Measurements from ENCODE around the gene GOLGA3.
A peak's percentile ranks its signal among the peaks of the same experiment; 100 is the strongest.
"Not testable (repeated sequence)": the region's sequence is repeated elsewhere in the genome, so short reads cannot be mapped to it uniquely, and the experiment has no call there.

GOLGA3 gene

GRCh38 chr12:132761032-132761920, 67.4 kb downstream of the GOLGA3 start, which contains the start of gene ANKLE2:
Gene ANKLE2, minus strand, starts transcription at chr12:132761832. Its CDS starts 34 bp downstream, at chr12:132761798.
- Histone ChIP-seq H3K9ac (ENCODE audit: low read length) (peak within 1 kb of the TSS; percentile 85), H3K27ac (ENCODE audit: low read depth, low read length) (peak within 1 kb of the TSS; percentile 92), H3K9me3 (ENCODE audit: control insufficient read depth, insufficient read depth, low read depth, low read length) (no peaks in the 10 kb centered on the region), H3K4me1 (ENCODE audit: control insufficient read depth, insufficient read depth, low read length) (peaks cover 5% of the 10 kb centered on the region), H3K36me3 (ENCODE audit: control insufficient read depth, insufficient read depth, low read length) (peaks cover 17% of the 10 kb centered on the region), H3K4me3 (ENCODE audit: low read depth, low read length) (peak within 1 kb of the TSS; percentile 79), H3K27me3 (ENCODE audit: control insufficient read depth, insufficient read depth, low read length) (no peaks in the 10 kb centered on the region)

GRCh38 chr12:132759359-132759758, 69.3 kb downstream of the GOLGA3 start:
- peaks cover 5% of the 10 kb centered on the region for H3K4me1 ChIP-seq (ENCODE audit: control insufficient read depth, insufficient read depth, low read length)
- no peaks in the 10 kb centered on the region for H3K27me3 ChIP-seq (ENCODE audit: control insufficient read depth, insufficient read depth, low read length)
- no peak overlapping the region for H3K9ac ChIP-seq (ENCODE audit: low read length)
- H3K9me3 ChIP-seq (ENCODE audit: control insufficient read depth, insufficient read depth, low read depth, low read length), result no peaks in the 10 kb centered on the region
- no peak overlapping the region for H3K4me3 ChIP-seq (ENCODE audit: low read depth, low read length)
- H3K36me3 ChIP-seq (ENCODE audit: control insufficient read depth, insufficient read depth, low read length), result peaks cover 25% of the 10 kb centered on the region
- H3K27ac ChIP-seq (ENCODE audit: low read depth, low read length), result no peak overlapping the region

GRCh38 chr12:132758825-132759224, 69.8 kb downstream of the GOLGA3 start:
- H3K4me1 ChIP-seq (ENCODE audit: control insufficient read depth, insufficient read depth, low read length); H3K9ac ChIP-seq (ENCODE audit: low read length); H3K27ac ChIP-seq (ENCODE audit: low read depth, low read length); H3K9me3 ChIP-seq (ENCODE audit: control insufficient read depth, insufficient read depth, low read depth, low read length); H3K4me3 ChIP-seq (ENCODE audit: low read depth, low read length); H3K27me3 ChIP-seq (ENCODE audit: control insufficient read depth, insufficient read depth, low read length): not testable (repeated sequence)
- H3K36me3 ChIP-seq (ENCODE audit: control insufficient read depth, insufficient read depth, low read length), result peaks cover 29% of the 10 kb centered on the region

DNA sequence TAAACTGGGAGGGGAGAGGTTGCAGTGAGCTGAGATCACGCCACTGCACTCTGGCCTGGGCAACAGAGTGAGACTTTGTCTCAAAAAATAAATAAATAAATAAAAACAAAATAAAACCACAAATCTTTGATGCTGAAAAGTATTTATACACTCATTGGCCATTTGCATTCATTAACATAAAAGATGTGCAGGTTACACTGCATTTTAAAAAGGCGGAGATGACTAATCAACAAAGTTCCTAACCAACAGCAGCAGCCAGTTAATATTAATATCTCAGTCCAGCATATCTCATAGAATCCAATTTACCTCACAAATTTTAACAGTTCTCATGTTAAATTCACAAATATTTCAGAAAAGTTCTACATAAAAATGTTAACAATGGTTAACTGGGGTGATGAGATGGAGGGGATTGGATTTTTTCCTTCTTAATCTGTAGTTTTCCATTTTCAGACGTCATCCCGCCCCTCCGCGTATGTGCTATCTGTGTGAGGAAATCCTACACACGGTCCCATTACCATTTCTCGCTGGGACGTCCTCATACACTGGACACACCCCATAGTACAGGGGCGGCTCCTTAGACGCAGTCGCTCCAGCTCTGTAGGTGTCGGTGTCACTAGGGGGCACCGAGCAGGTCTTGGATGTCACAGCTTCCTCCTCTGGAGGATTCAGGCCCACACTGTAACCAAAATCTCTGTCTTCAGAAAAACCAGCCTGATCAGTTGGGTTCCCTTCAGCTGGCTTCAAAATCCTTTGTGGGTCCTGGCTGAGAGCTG, 74.3 kb downstream of the GOLGA3 start:
- no peaks in the 10 kb centered on the region for H3K9me3 ChIP-seq (ENCODE audit: control insufficient read depth, insufficient read depth, low read depth, low read length)
- no peaks in the 10 kb centered on the region for H3K4me1 ChIP-seq (ENCODE audit: control insufficient read depth, insufficient read depth, low read length)
- H3K27me3 ChIP-seq (ENCODE audit: control insufficient read depth, insufficient read depth, low read length), result no peaks in the 10 kb centered on the region
- peaks cover 69% of the 10 kb centered on the region for H3K36me3 ChIP-seq (ENCODE audit: control insufficient read depth, insufficient read depth, low read length)
- no peak overlapping the region for H3K27ac ChIP-seq (ENCODE audit: low read depth, low read length)
- no peak overlapping the region for H3K4me3 ChIP-seq (ENCODE audit: low read depth, low read length)
- no peak overlapping the region for H3K9ac ChIP-seq (ENCODE audit: low read length)

DNA sequence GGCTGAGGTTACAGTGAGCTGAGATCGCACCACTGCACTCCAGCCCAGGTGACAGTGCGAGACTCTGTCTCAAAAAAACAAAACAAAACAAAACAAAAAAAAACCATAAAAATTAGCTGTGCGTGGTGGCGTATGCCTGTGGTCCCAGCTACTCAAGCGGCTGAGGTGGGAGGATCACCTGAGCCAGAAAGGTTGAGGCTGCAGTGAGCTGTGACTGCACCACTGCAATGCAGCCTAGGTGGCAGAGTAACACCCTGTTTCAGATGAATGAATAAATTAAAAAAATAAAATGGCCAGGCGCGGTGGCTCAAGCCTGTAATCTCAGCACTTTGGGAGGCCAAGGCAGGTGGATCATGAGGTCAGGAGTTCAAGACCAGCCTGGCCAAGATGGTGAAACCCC, 75.0 kb downstream of the GOLGA3 start:
- H3K27ac ChIP-seq (ENCODE audit: low read depth, low read length); H3K4me1 ChIP-seq (ENCODE audit: control insufficient read depth, insufficient read depth, low read length): not testable (repeated sequence)
- peaks cover 73% of the 10 kb centered on the region for H3K36me3 ChIP-seq (ENCODE audit: control insufficient read depth, insufficient read depth, low read length)

DNA sequence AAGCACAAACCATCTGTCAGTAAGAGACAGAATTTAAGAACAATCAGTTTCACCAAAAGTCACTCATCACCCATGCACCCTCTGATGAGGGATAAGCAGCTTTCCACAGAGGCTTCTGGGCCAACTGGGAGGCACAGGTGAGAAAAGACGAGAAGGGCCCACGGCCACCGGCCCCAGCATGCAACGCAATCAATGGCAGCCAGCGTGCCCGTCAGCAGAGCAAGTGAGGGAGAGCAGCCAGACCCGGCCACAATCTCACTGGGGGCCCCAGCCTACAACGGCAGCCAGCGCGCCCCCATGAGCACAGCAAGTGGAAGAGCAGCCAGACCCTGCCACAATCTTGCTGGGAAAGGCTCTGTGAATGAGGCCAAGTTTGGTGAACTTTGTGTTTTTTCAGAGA, 80.3 kb downstream of the GOLGA3 start:
- Histone ChIP-seq H3K27ac (ENCODE audit: low read depth, low read length) (no peak overlapping the region), H3K27me3 (ENCODE audit: control insufficient read depth, insufficient read depth, low read length) (no peaks in the 10 kb centered on the region), H3K9me3 (ENCODE audit: control insufficient read depth, insufficient read depth, low read depth, low read length) (no peaks in the 10 kb centered on the region), H3K4me1 (ENCODE audit: control insufficient read depth, insufficient read depth, low read length) (no peaks in the 10 kb centered on the region), H3K9ac (ENCODE audit: low read length) (no peak overlapping the region), H3K36me3 (ENCODE audit: control insufficient read depth, insufficient read depth, low read length) (peaks cover 97% of the 10 kb centered on the region), H3K4me3 (ENCODE audit: low read depth, low read length) (no peak overlapping the region)

More for the DNA sequence above, 75.0 kb downstream of the GOLGA3 start:
- H3K9me3 ChIP-seq (ENCODE audit: control insufficient read depth, insufficient read depth, low read depth, low read length); H3K27me3 ChIP-seq (ENCODE audit: control insufficient read depth, insufficient read depth, low read length); H3K9ac ChIP-seq (ENCODE audit: low read length); H3K4me3 ChIP-seq (ENCODE audit: low read depth, low read length): not testable (repeated sequence)

DNA sequence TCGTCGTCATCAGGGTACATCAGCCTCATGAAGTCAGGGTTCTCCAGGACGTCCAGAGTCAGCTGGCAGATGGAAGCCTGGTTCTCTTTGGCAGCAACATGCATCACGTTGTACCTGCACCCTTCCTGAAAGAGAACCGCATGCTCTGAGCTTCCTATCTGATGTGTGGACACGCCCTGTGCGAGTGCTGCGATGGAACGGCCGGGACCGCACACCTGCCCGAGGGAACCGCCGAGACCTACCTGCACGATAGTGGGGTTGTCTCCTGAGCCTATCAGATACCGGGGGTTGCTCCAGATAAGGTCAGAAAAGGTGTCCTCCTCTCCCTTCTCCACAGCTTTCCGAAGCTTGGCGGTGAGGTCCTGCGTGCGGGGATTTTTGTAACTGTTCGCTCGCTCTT, 80.8 kb downstream of the GOLGA3 start:
- no peak overlapping the region for H3K9ac ChIP-seq (ENCODE audit: low read length)
- H3K36me3 ChIP-seq (ENCODE audit: control insufficient read depth, insufficient read depth, low read length), result peaks cover 96% of the 10 kb centered on the region
- no peak overlapping the region for H3K4me3 ChIP-seq (ENCODE audit: low read depth, low read length)
- H3K9me3 ChIP-seq (ENCODE audit: control insufficient read depth, insufficient read depth, low read depth, low read length), result no peaks in the 10 kb centered on the region
- H3K27ac ChIP-seq (ENCODE audit: low read depth, low read length), result no peak overlapping the region
- no peaks in the 10 kb centered on the region for H3K4me1 ChIP-seq (ENCODE audit: control insufficient read depth, insufficient read depth, low read length)
- H3K27me3 ChIP-seq (ENCODE audit: control insufficient read depth, insufficient read depth, low read length), result no peaks in the 10 kb centered on the region

DNA sequence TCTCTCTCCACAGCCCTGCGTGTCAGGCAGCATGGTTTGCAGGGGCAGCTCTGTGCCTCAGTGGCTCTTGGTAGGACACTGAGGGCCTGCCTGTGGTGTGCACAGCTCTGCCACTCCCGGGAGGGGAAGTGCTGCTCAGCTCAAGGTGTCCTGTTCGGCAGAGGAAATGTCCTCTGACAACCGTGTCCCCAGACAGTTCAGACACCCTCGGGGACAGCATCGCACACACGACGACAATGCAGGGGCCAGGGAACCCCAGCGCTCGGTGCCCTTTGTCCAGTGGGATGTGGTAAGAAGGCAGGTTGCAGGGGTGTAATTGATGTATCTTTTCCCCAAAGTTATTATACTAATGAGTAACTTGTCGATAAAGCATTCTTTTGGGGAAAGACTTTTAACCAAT, 81.3 kb downstream of the GOLGA3 start:
- Histone ChIP-seq H3K27me3 (ENCODE audit: control insufficient read depth, insufficient read depth, low read length) (no peaks in the 10 kb centered on the region), H3K4me1 (ENCODE audit: control insufficient read depth, insufficient read depth, low read length) (no peaks in the 10 kb centered on the region), H3K4me3 (ENCODE audit: low read depth, low read length) (no peak overlapping the region), H3K27ac (ENCODE audit: low read depth, low read length) (no peak overlapping the region), H3K9me3 (ENCODE audit: control insufficient read depth, insufficient read depth, low read depth, low read length) (no peaks in the 10 kb centered on the region), H3K36me3 (ENCODE audit: control insufficient read depth, insufficient read depth, low read length) (peaks cover 96% of the 10 kb centered on the region), H3K9ac (ENCODE audit: low read length) (no peak overlapping the region)

DNA sequence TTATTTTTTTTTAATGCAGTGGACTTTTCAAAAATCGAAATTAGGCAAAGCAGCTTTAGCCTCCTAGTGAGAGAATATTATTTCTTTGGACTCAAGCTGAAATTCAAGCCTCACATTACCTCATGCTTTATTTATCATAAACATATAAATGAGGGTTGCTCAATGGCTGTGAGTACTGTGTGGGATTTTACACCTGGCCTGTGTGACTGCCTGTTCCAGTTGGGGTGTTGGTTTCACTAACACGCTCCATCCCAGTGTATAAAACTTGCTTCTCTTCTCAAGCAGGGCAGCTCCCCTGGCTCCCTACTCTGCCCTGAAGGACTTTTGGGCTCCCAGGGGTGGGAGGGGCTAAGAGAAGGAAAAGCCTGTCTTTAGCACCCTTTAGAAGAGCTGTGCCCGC, 82.1 kb downstream of the GOLGA3 start:
- Histone ChIP-seq H3K4me3 (ENCODE audit: low read depth, low read length) (no peak overlapping the region), H3K36me3 (ENCODE audit: control insufficient read depth, insufficient read depth, low read length) (peaks cover 98% of the 10 kb centered on the region), H3K9me3 (ENCODE audit: control insufficient read depth, insufficient read depth, low read depth, low read length) (no peaks in the 10 kb centered on the region), H3K27ac (ENCODE audit: low read depth, low read length) (no peak overlapping the region), H3K4me1 (ENCODE audit: control insufficient read depth, insufficient read depth, low read length) (no peaks in the 10 kb centered on the region), H3K27me3 (ENCODE audit: control insufficient read depth, insufficient read depth, low read length) (no peaks in the 10 kb centered on the region), H3K9ac (ENCODE audit: low read length) (no peak overlapping the region)

DNA sequence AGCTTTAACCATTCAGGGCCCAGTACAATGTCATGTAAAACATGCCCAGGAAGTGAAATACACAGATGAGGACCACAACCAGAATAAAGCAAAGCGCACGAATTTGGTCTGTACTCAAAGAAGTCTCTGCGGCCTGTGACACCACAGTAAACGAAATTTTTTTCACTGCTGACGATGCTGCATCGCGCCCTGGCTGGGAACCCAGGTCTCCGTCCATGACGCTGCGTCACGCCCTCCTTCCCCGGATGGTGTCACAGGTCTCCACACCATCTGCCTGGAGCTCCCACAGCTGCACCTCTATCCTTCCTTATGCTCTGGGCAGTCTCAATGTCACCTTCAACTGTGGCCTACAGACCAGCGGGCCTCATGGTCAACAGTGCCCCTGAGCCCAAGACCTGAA, 84.8 kb downstream of the GOLGA3 start:
- Histone ChIP-seq H3K9me3 (ENCODE audit: control insufficient read depth, insufficient read depth, low read depth, low read length) (no peaks in the 10 kb centered on the region), H3K4me1 (ENCODE audit: control insufficient read depth, insufficient read depth, low read length) (no peaks in the 10 kb centered on the region), H3K27ac (ENCODE audit: low read depth, low read length) (no peak overlapping the region), H3K4me3 (ENCODE audit: low read depth, low read length) (no peak overlapping the region), H3K27me3 (ENCODE audit: control insufficient read depth, insufficient read depth, low read length) (no peaks in the 10 kb centered on the region), H3K9ac (ENCODE audit: low read length) (no peak overlapping the region), H3K36me3 (ENCODE audit: control insufficient read depth, insufficient read depth, low read length) (peaks cover 98% of the 10 kb centered on the region)

GRCh38 chr12:132741620-132742019, 87.0 kb downstream of the GOLGA3 start:
- Histone ChIP-seq H3K27ac (ENCODE audit: low read depth, low read length) (no peak overlapping the region), H3K27me3 (ENCODE audit: control insufficient read depth, insufficient read depth, low read length) (no peaks in the 10 kb centered on the region), H3K36me3 (ENCODE audit: control insufficient read depth, insufficient read depth, low read length) (peaks cover 93% of the 10 kb centered on the region), H3K9me3 (ENCODE audit: control insufficient read depth, insufficient read depth, low read depth, low read length) (no peaks in the 10 kb centered on the region), H3K4me3 (ENCODE audit: low read depth, low read length) (no peak overlapping the region), H3K9ac (ENCODE audit: low read length) (no peak overlapping the region), H3K4me1 (ENCODE audit: control insufficient read depth, insufficient read depth, low read length) (no peaks in the 10 kb centered on the region)

Data from HUES6 (cell line).